Neural progenitor cell (in vitro differentiated cells): ENCODE measurements around the gene IP6K1. TPM values are rescaled to one million over a fixed set of nuclear protein-coding genes. Genes with fewer than 3 reads are reported as not detected.

Experiments
- DNase-seq: peaks from one replicate; pipeline ENCODE4 v3.0.0-alpha.2; 2016; ENCODE audit warnings: low spot score
- H2AFZ ChIP-seq: fragments of 200-600 bp; sonication (generic); replicated peaks from 2 replicates; pipeline ENCODE4 v1.6.1; 2016; ENCODE audit warnings: antibody characterized with exemption
- H3F3A ChIP-seq: fragments of 200-600 bp; sonication (generic); 2 replicates; pipeline ENCODE4 v1.6.1; 2016; ENCODE audit warnings: antibody characterized with exemption, low read depth
- H3K27ac ChIP-seq: fragments of 200-600 bp; sonication (generic); 2 replicates; pipeline ENCODE4 v1.5.1; 2016; ENCODE audit warnings: mild to moderate bottlenecking
- H3K27me3 ChIP-seq: fragments of 200-600 bp; sonication (generic); 2 replicates; pipeline ENCODE4 v1.6.1; 2016; ENCODE audit warnings: mild to moderate bottlenecking, moderate library complexity
- H3K36me3 ChIP-seq: fragments of 200-600 bp; sonication (generic); 2 replicates; pipeline ENCODE4 v1.5.1; 2016
- H3K4me1 ChIP-seq: fragments of 200-600 bp; sonication (generic); 2 replicates; pipeline ENCODE4 v1.6.1; 2016; ENCODE audit warnings: mixed run types
- H3K4me2 ChIP-seq: fragments of 200-600 bp; sonication (generic); 2 replicates; pipeline ENCODE4 v1.6.1; 2016
- H3K4me3 ChIP-seq: fragments of 200-600 bp; sonication (generic); 2 replicates; pipeline ENCODE4 v1.5.1; 2016
- H3K79me2 ChIP-seq: fragments of 200-600 bp; sonication (generic); 2 replicates; pipeline ENCODE4 v1.6.1; 2016; ENCODE audit warnings: low read depth
- H3K9ac ChIP-seq: fragments of 200-600 bp; sonication (generic); 2 replicates; pipeline ENCODE4 v1.6.1; 2016
- H3K9me3 ChIP-seq: fragments of 200-600 bp; sonication (generic); 2 replicates; pipeline ENCODE4 v1.5.1; 2016; ENCODE audit warnings: low read depth
- H4K20me1 ChIP-seq: fragments of 200-600 bp; sonication (generic); 2 replicates; pipeline ENCODE4 v1.6.1; 2016; ENCODE audit warnings: low read depth
- H3K27ac Mint-ChIP-seq: 3 replicates; pipeline ENCODE4 v1.8.0; 2021; ENCODE audit warnings: mixed read lengths
- H3K27me3 Mint-ChIP-seq: 2 replicates; pipeline ENCODE4 v1.8.0; 2022; ENCODE audit warnings: low read depth, mild to moderate bottlenecking, inconsistent platforms, moderate library complexity, mixed read lengths; ENCODE audit not compliant: insufficient read depth
- H3K36me3 Mint-ChIP-seq: 3 replicates; pipeline ENCODE4 v1.8.0; 2021; ENCODE audit warnings: mixed read lengths
- H3K4me1 Mint-ChIP-seq: 3 replicates; pipeline ENCODE4 v1.8.0; 2021; ENCODE audit warnings: mixed read lengths
- H3K4me3 Mint-ChIP-seq: 3 replicates; pipeline ENCODE4 v1.8.0; 2021; ENCODE audit warnings: mild to moderate bottlenecking, moderate library complexity, mixed read lengths
- H3K9me3 Mint-ChIP-seq: 3 replicates; pipeline ENCODE4 v1.8.0; 2020; ENCODE audit warnings: mixed read lengths
- EZH2 ChIP-seq: fragments of 200-600 bp; sonication (generic); IDR thresholded peaks from 2 replicates; pipeline ENCODE4 v1.6.1; 2017; ENCODE audit warnings: antibody characterized with exemption, mild to moderate bottlenecking, moderate library complexity
- EZH2phosphoT487 ChIP-seq: fragments of 200-600 bp; sonication (generic); IDR thresholded peaks from 2 replicates; pipeline ENCODE4 v1.6.1; 2017; ENCODE audit warnings: antibody characterized with exemption
- total RNA-seq: library from RNA; depleted of rRNA; stranded (reverse); fragments of >200 nt; gene quantifications from 2 replicates; pipeline ENCODE4 v1.2.3, GENCODE V29; 2015; ENCODE audit warnings: low replicate concordance
- TF ChIP-seq, protein P1 (sequence below): fragments of 200-600 bp; sonication (generic); IDR thresholded peaks from 2 replicates; pipeline ENCODE4 v1.5.1; 2017; ENCODE audit warnings: antibody characterized with exemption, mild to moderate bottlenecking

The IP6K1 gene
- total RNA-seq, 1 donor from 2014 or later: 26.3 TPM

GRCh38 chr3:49733551-49733950 is 52.8 kb downstream of the IP6K1 start:
- Histone ChIP-seq H3K9me3 (no peaks in the 10 kb centered on the region), H2AFZ (no peak overlapping the region), H3K27me3 (no peaks in the 10 kb centered on the region), H3K9ac (no peak overlapping the region), H3K36me3 (peaks cover 8% of the 10 kb centered on the region), H3K4me2 (no peak overlapping the region), H3K27ac (no peak overlapping the region), H4K20me1 (no peaks in the 10 kb centered on the region), H3F3A (peaks cover 7% of the 10 kb centered on the region), H3K4me3 (no peak overlapping the region), H3K4me1 (no peaks in the 10 kb centered on the region), H3K79me2 (no peaks in the 10 kb centered on the region)
- Mint-ChIP-seq H3K27ac (no peak overlapping the region), H3K4me3 (no peak overlapping the region), H3K4me1 (no peaks in the 10 kb centered on the region), H3K27me3 (no peaks in the 10 kb centered on the region), H3K9me3 (no peaks in the 10 kb centered on the region), H3K36me3 (peaks cover 36% of the 10 kb centered on the region)
- TF ChIP-seq, protein P1, sequence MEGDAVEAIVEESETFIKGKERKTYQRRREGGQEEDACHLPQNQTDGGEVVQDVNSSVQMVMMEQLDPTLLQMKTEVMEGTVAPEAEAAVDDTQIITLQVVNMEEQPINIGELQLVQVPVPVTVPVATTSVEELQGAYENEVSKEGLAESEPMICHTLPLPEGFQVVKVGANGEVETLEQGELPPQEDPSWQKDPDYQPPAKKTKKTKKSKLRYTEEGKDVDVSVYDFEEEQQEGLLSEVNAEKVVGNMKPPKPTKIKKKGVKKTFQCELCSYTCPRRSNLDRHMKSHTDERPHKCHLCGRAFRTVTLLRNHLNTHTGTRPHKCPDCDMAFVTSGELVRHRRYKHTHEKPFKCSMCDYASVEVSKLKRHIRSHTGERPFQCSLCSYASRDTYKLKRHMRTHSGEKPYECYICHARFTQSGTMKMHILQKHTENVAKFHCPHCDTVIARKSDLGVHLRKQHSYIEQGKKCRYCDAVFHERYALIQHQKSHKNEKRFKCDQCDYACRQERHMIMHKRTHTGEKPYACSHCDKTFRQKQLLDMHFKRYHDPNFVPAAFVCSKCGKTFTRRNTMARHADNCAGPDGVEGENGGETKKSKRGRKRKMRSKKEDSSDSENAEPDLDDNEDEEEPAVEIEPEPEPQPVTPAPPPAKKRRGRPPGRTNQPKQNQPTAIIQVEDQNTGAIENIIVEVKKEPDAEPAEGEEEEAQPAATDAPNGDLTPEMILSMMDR: no peak
- no peak for TF ChIP-seq EZH2
- no peak for TF ChIP-seq EZH2phosphoT487
- no peak for DNase-seq

- TF ChIP-seq EZH2 (no peak), EZH2phosphoT487 (no peak)
- TF ChIP-seq, protein P1: no peak
- no peaks in the 10 kb centered on the region for H4K20me1 ChIP-seq
These were observed 53.7 kb downstream of the IP6K1 start for GRCh38 chr3:49732597-49732996.

DNA sequence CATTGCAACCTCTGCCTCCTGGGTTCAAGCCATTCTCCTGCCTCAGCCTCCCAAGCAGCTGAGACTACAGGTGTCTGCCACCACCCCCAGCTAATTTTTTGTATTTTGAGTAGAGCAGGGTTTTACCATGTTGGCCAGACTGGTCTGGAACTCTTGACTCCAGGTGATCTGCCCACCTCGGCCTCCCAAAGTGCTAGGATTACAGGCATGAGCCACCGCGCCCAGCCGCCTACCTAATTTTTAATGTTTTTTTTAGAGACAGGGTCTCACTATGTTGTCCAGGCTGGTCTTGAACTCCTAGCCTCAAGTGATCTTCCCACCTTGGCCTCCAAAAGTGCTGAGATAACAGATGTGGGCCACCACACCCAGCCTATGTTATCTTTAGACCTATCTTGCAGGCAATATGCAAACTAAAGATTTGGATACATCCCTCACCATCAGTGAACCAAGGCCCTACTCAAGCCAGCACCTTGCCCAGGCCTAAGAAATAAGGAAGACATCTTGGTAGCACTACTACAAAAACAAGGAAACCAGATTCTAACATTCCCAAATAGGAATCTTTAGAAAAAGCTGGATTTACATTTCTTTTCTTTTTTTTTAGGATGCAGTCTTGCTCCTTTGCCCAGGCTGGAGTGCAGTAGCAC is 56.3 kb downstream of the IP6K1 start:
- Histone ChIP-seq H3K4me3 (no peak overlapping the region), H3K9ac (no peak overlapping the region), H3K4me1 (no peaks in the 10 kb centered on the region), H3K27me3 (no peaks in the 10 kb centered on the region), H3K36me3 (peaks cover 5% of the 10 kb centered on the region), H3K79me2 (no peaks in the 10 kb centered on the region), H3K27ac (no peak overlapping the region), H3K4me2 (no peak overlapping the region), H3F3A (peaks cover 15% of the 10 kb centered on the region), H4K20me1 (no peaks in the 10 kb centered on the region), H3K9me3 (no peaks in the 10 kb centered on the region), H2AFZ (no peak overlapping the region)
- no peaks in the 10 kb centered on the region for H3K9me3 Mint-ChIP-seq
- peaks cover 24% of the 10 kb centered on the region for H3K36me3 Mint-ChIP-seq
- TF ChIP-seq, protein P1: no peak
- TF ChIP-seq EZH2: no peak
- no peak for TF ChIP-seq EZH2phosphoT487
- H3K27me3 Mint-ChIP-seq: no peaks in the 10 kb centered on the region
- H3K4me3 Mint-ChIP-seq: no peak overlapping the region
- no peak for DNase-seq
- H3K27ac Mint-ChIP-seq: no peak overlapping the region
- H3K4me1 Mint-ChIP-seq: no peaks in the 10 kb centered on the region

More at GRCh38 chr3:49732597-49732996, 53.7 kb downstream of the IP6K1 start:
- Histone ChIP-seq H3K27ac (no peak overlapping the region), H3K4me2 (no peak overlapping the region), H3K36me3 (peaks cover 8% of the 10 kb centered on the region), H3K9me3 (no peaks in the 10 kb centered on the region), H3K4me3 (no peak overlapping the region), H3K27me3 (no peaks in the 10 kb centered on the region), H3K9ac (no peak overlapping the region), H3K79me2 (no peaks in the 10 kb centered on the region), H3K4me1 (no peaks in the 10 kb centered on the region), H2AFZ (no peak overlapping the region), H3F3A (peaks cover 7% of the 10 kb centered on the region)
- H3K36me3 Mint-ChIP-seq: peaks cover 31% of the 10 kb centered on the region
- DNase-seq: no peak
- H3K27ac Mint-ChIP-seq: no peak overlapping the region
- H3K4me3 Mint-ChIP-seq: no peak overlapping the region
- H3K4me1 Mint-ChIP-seq: no peaks in the 10 kb centered on the region
- H3K27me3 Mint-ChIP-seq: no peaks in the 10 kb centered on the region
- no peaks in the 10 kb centered on the region for H3K9me3 Mint-ChIP-seq
